DMS153 treated with DMSO at 0.1 percent for 48 hours (cell line): ENCODE measurements around the gene PLCB1.
"Not testable (repeated sequence)": the region's sequence is repeated elsewhere in the genome, so short reads cannot be mapped to it uniquely, and the experiment has no call there.

Experiments
- DNase-seq: peaks from one replicate; lab custom pipeline; 2025; ENCODE audit not compliant: unreplicated experiment; lab: John Stamatoyannopoulos, UW

Gene PLCB1

GRCh38 chr20:8579035-8579434 lies 447.0 kb downstream of the PLCB1 start:
- DNase-seq = no peak

- DNase-seq = no peak
These were observed 449.5 kb downstream of the PLCB1 start for GRCh38 chr20:8581446-8582183.

- no peak for DNase-seq
These were observed 451.0 kb downstream of the PLCB1 start for GRCh38 chr20:8583012-8583565.

GRCh38 chr20:8583566-8584043 lies 451.5 kb downstream of the PLCB1 start:
- no peak for DNase-seq

GRCh38 chr20:8587251-8587650 lies 455.2 kb downstream of the PLCB1 start:
- DNase-seq = no peak

GRCh38 chr20:8587810-8588209 lies 455.7 kb downstream of the PLCB1 start:
- no peak for DNase-seq

GRCh38 chr20:8589956-8590355 lies 457.9 kb downstream of the PLCB1 start:
- DNase-seq = no peak

GRCh38 chr20:8600910-8601541 lies 469.0 kb downstream of the PLCB1 start:
- DNase-seq = not testable (repeated sequence)

GRCh38 chr20:8601542-8601912 lies 469.5 kb downstream of the PLCB1 start:
- DNase-seq = no peak

- no peak for DNase-seq
These were observed 470.5 kb downstream of the PLCB1 start for GRCh38 chr20:8602389-8603116.

- DNase-seq = no peak
These were observed 476.4 kb downstream of the PLCB1 start for GRCh38 chr20:8608470-8608869.

- DNase-seq = no peak
These were observed 484.7 kb downstream of the PLCB1 start for GRCh38 chr20:8616792-8617191.

GRCh38 chr20:8621001-8621400 lies 488.9 kb downstream of the PLCB1 start:
- DNase-seq = no peak

- no peak for DNase-seq
These were observed 492.0 kb downstream of the PLCB1 start for GRCh38 chr20:8624046-8624445.

- no peak for DNase-seq
These were observed 492.6 kb downstream of the PLCB1 start for GRCh38 chr20:8624616-8625015.

- no peak for DNase-seq
These were observed 495.4 kb downstream of the PLCB1 start for GRCh38 chr20:8627340-8628004.

- no peak for DNase-seq
These were observed 499.2 kb downstream of the PLCB1 start for GRCh38 chr20:8631271-8631670.

GRCh38 chr20:8633366-8633765 lies 501.3 kb downstream of the PLCB1 start:
- DNase-seq = no peak

- no peak for DNase-seq
These were observed 503.0 kb downstream of the PLCB1 start for GRCh38 chr20:8635048-8635572.

- no peak for DNase-seq
These were observed 503.8 kb downstream of the PLCB1 start for GRCh38 chr20:8635837-8636236.
